Stimulated activated CD4-positive, alpha-beta T cell treated with anti-CD3 and anti-CD28 coated beads, Interleukin-15, amount 100 ng/mL, for 24 hours (primary cell): ENCODE data around the gene RGS14.
A peak's percentile ranks its signal among the peaks of the same experiment; 100 is the strongest.

Experiments used
- DNase-seq: peaks from one replicate; pipeline ENCODE4 v3.0.0-alpha.2; 2020

The RGS14 gene

GRCh38 chr5:177357459-177358351 is at the start of gene RGS14:
Gene RGS14, plus strand, starts transcription at chr5:177357924. Its CDS starts 101 bp downstream, at chr5:177358025.
- peak; percentile 72 for DNase-seq

- DNase-seq, result no peak
Measured at GRCh38 chr5:177308740-177309139, 49.0 kb upstream of the RGS14 start.

GRCh38 chr5:177309351-177310191 is 48.2 kb upstream of the RGS14 start:
- peak; percentile 85 for DNase-seq

- DNase-seq, result no peak
Measured at GRCh38 chr5:177310332-177310731, 47.4 kb upstream of the RGS14 start.

- peak; percentile 41 for DNase-seq
Measured at GRCh38 chr5:177310757-177311391, 46.9 kb upstream of the RGS14 start.

GRCh38 chr5:177311392-177311722 is 46.4 kb upstream of the RGS14 start:
- no peak for DNase-seq

- peak; percentile 100 for DNase-seq
Measured at GRCh38 chr5:177311723-177312648, 45.7 kb upstream of the RGS14 start, which contains the start of gene MXD3. Gene MXD3, minus strand, starts transcription at chr5:177311898. Its CDS starts 68 bp downstream, at chr5:177311830.

GRCh38 chr5:177312649-177313181 is 45.0 kb upstream of the RGS14 start:
- peak; percentile 73 for DNase-seq

GRCh38 chr5:177313561-177314259 is 44.0 kb upstream of the RGS14 start:
- DNase-seq, result no peak

- DNase-seq, result no peak
Measured at GRCh38 chr5:177314376-177315342, 43.1 kb upstream of the RGS14 start.

- DNase-seq, result no peak
Measured at GRCh38 chr5:177315411-177315810, 42.3 kb upstream of the RGS14 start.

GRCh38 chr5:177316005-177316404 is 41.7 kb upstream of the RGS14 start:
- DNase-seq, result no peak

- peak; percentile 83 for DNase-seq
Measured at GRCh38 chr5:177317959-177318377, 39.8 kb upstream of the RGS14 start.

GRCh38 chr5:177319913-177320588 is 37.7 kb upstream of the RGS14 start:
- DNase-seq, result no peak

- DNase-seq, result no peak
Measured at GRCh38 chr5:177320879-177321278, 36.8 kb upstream of the RGS14 start.

GRCh38 chr5:177325868-177326381 is 31.8 kb upstream of the RGS14 start:
- DNase-seq, result no peak

GRCh38 chr5:177327539-177328522 is 29.9 kb upstream of the RGS14 start:
- peak; percentile 17 for DNase-seq
